Kidney (tissue), 14 donors: ENCODE measurements around the gene DUXB. TPM values are rescaled to one million over a fixed set of nuclear protein-coding genes. Genes with fewer than 3 reads are reported as not detected.

Experiments
- DNase-seq, 5 donors: peaks; one replicate each; pipeline ENCODE4 v3.0.0-alpha.2; 2013 to 2020
- FAIRE-seq: peaks from 2 replicates; lab custom pipeline; 2012; peaks lifted over from hg19 to GRCh38; lab: Jason Lieb, UNC
- H3K27ac ChIP-seq, 2 donors: one replicate each; pipeline ENCODE4 v1.7.0; 2013; ENCODE audit warnings: low read depth in 2 of 2, low read length in 2 of 2, inconsistent platforms in 1 of 2
- H3K27me3 ChIP-seq: one replicate; pipeline ENCODE4 v1.7.1; 2013; ENCODE audit warnings: low read length, inconsistent platforms; ENCODE audit not compliant: control insufficient read depth, insufficient read depth
- H3K36me3 ChIP-seq, 3 donors: one replicate each; pipeline versions ENCODE4 v1.7.0 to v1.7.1; 2013; ENCODE audit warnings: low read length in 3 of 3, control low read depth in 1 of 3, inconsistent platforms in 1 of 3; ENCODE audit not compliant: insufficient read depth in 3 of 3, control insufficient read depth in 2 of 3
- H3K4me1 ChIP-seq, 3 donors: one replicate each; pipeline versions ENCODE4 v1.7.0 to v1.7.1; 2013; ENCODE audit warnings: low read length in 3 of 3, inconsistent platforms in 1 of 3, low read depth in 1 of 3; ENCODE audit not compliant: control insufficient read depth in 2 of 3, insufficient read depth in 2 of 3
- H3K4me3 ChIP-seq, 3 donors: one replicate each; pipeline versions ENCODE4 v1.7.0 to v1.8.1; 2013; ENCODE audit warnings: low read length in 3 of 3, control low read depth in 1 of 3, inconsistent platforms in 1 of 3
- H3K9ac ChIP-seq, 3 donors: one replicate each; pipeline versions ENCODE4 v1.7.0 to v1.7.1; 2013; ENCODE audit warnings: low read length in 3 of 3, control low read depth in 1 of 3, inconsistent platforms in 1 of 3
- H3K9me3 ChIP-seq, 3 donors: one replicate each; pipeline versions ENCODE4 v1.7.0 to v1.7.1; 2013; ENCODE audit warnings: low read length in 3 of 3, control low read depth in 1 of 3, inconsistent platforms in 1 of 3; ENCODE audit not compliant: control insufficient read depth in 2 of 3, insufficient read depth in 1 of 3
- CTCF ChIP-seq: IDR thresholded peaks from 3 replicates; pipeline ENCODE4 v1.5.1; 2012; ENCODE audit warnings: mild to moderate bottlenecking, moderate library complexity, borderline replicate concordance; ENCODE audit not compliant: insufficient read depth; ENCODE audit errors: extremely low read depth
- intact Hi-C: fragments of 100-400 bp; cut with DNase I; formaldehyde crosslinking; loops from one replicate; pipeline ENCODE4 v1.11.1; 2022
- polyA plus RNA-seq: library from polyadenylated mRNA; stranded (reverse); fragments of 350-450 nt; fragmentation: Illumina TruSeq; extraction: RNeasy Lipid Tissue Mini Kit (QIAGEN cat#74804); gene quantifications from one replicate; pipeline ENCODE4 v1.2.3, GENCODE V29; 2014; ENCODE audit warnings: low read depth, low replicate concordance; ENCODE audit not compliant: insufficient read depth
- total RNA-seq: library from RNA; stranded (reverse); fragmentation: NEBNext Ultra II Directional; extraction: Animal tissue kit (Norgen Biotek cat#: 25700); gene quantifications from one replicate; pipeline ENCODE4 v1.2.1, GENCODE V29; 2021
- donor health status: control.
- donor health status: control.
- donor health status: control.
- donor health status: control.
- donor health status: control.
- donor health status: DM: yes; HTN: yes; CAD: no.
- donor health status: Normal renal cell carcinoma (clear cell type).

DUXB gene
- total and polyA plus RNA-seq, 2 donors from 2014 or later, result not detected

GRCh38 chr16:75732871-75733270, 31.6 kb upstream of the DUXB start:
- no peak overlapping the region for H3K27ac ChIP-seq
- DNase-seq (no peak), FAIRE-seq (no peak)
- peaks cover 0 to 6% (median 0%) of the 10 kb centered on the region in 3 donors for H3K4me1 ChIP-seq
- intact Hi-C loops, result no loop called here
- H3K4me3 ChIP-seq, result no peak overlapping the region
- TF ChIP-seq CTCF, result no peak
- H3K9me3 ChIP-seq, result no peaks in the 10 kb centered on the region
- no peak overlapping the region for H3K9ac ChIP-seq
- H3K27me3 ChIP-seq, result no peaks in the 10 kb centered on the region
- H3K36me3 ChIP-seq, result no peaks in the 10 kb centered on the region

- H3K4me1 ChIP-seq, result no peaks in the 10 kb centered on the region
- no peaks in the 10 kb centered on the region for H3K27me3 ChIP-seq
- H3K9ac ChIP-seq, result no peak overlapping the region
- no peak overlapping the region for H3K4me3 ChIP-seq
- DNase-seq, result no peak
- FAIRE-seq, result no peak
- intact Hi-C loops, result no loop called here
- H3K9me3 ChIP-seq, result no peaks in the 10 kb centered on the region
- no peak for TF ChIP-seq CTCF
- H3K27ac ChIP-seq, result no peak overlapping the region
- H3K36me3 ChIP-seq, result no peaks in the 10 kb centered on the region
Measured at GRCh38 chr16:75727221-75727620, 26.0 kb upstream of the DUXB start.

- Histone ChIP-seq H3K4me3 (no peak within 1 kb of the TSS), H3K9ac (no peak within 1 kb of the TSS), H3K27me3 (no peaks in the 10 kb centered on the region), H3K4me1 (no peaks in the 10 kb centered on the region), H3K9me3 (no peaks in the 10 kb centered on the region), H3K36me3 (no peaks in the 10 kb centered on the region), H3K27ac (no peak within 1 kb of the TSS)
- no peak for DNase-seq
- no peak for TF ChIP-seq CTCF
- intact Hi-C loops, result no loop called here
- FAIRE-seq, result no peak
Measured at GRCh38 chr16:75726390-75726789, 25.1 kb upstream of the DUXB start, which contains the start of gene CPHXL. Gene CPHXL (minus strand): TSS chr16:75726490. CDS start chr16:75726442, 48 bp downstream.

- no peak overlapping the region for H3K4me3 ChIP-seq
- no peaks in the 10 kb centered on the region for H3K27me3 ChIP-seq
- DNase-seq (no peak), FAIRE-seq (no peak)
- no peak for TF ChIP-seq CTCF
- H3K27ac ChIP-seq, result no peak overlapping the region
- H3K9me3 ChIP-seq, result no peaks in the 10 kb centered on the region
- intact Hi-C loops, result no loop called here
- H3K4me1 ChIP-seq, result no peaks in the 10 kb centered on the region
- H3K36me3 ChIP-seq, result no peaks in the 10 kb centered on the region
- no peak overlapping the region for H3K9ac ChIP-seq
Measured at GRCh38 chr16:75718452-75718851, 17.2 kb upstream of the DUXB start.
